GM18519 (cell line): ENCODE measurements around the gene PKNOX1.
"Not testable (repeated sequence)": the region's sequence is repeated elsewhere in the genome, so short reads cannot be mapped to it uniquely, and the experiment has no call there.

Experiments used
- ATAC-seq: cut with Tn5 transposase; IDR thresholded peaks from one replicate; pipeline ENCODE4 v1.9.1; 2021; ENCODE audit warnings: mild to moderate bottlenecking, moderate library complexity; ENCODE audit not compliant: unreplicated experiment, low FRiP score

Gene PKNOX1

DNA sequence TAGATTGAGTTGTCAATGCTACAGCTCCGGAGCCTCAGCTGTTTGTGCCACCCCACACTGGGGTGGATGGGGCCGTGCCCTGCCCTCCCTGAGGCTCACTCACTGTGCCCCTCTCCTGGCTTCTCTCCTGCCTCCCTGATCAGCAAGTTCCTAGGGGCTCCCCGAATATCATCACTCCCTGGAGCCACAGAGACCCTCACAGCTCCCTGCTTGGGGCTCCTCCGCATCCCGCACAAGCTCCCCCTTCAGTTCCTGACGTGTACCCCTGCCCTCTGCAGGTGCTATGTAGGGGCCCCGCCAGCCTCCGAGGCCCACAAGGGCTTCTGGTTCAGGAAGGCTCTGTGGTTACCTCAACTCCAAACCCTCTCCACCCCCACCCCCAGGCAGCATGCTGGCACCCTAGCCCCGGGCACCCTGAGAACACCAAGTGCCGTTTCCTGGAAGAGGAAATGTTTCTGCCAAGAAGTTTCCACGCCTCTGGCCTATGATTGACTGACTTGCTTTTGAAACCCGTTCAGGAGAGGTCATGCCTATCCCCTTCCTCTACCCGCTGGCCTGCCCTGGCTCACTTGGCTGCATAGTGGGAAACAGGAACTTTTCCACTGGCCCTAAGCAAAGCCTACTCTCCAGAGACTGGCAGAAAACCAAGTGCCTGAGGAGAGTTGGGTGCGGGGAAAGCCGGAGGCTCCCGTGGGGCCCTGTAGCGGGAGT, 71.0 kb downstream of the PKNOX1 start:
- not testable (repeated sequence) for ATAC-seq

DNA sequence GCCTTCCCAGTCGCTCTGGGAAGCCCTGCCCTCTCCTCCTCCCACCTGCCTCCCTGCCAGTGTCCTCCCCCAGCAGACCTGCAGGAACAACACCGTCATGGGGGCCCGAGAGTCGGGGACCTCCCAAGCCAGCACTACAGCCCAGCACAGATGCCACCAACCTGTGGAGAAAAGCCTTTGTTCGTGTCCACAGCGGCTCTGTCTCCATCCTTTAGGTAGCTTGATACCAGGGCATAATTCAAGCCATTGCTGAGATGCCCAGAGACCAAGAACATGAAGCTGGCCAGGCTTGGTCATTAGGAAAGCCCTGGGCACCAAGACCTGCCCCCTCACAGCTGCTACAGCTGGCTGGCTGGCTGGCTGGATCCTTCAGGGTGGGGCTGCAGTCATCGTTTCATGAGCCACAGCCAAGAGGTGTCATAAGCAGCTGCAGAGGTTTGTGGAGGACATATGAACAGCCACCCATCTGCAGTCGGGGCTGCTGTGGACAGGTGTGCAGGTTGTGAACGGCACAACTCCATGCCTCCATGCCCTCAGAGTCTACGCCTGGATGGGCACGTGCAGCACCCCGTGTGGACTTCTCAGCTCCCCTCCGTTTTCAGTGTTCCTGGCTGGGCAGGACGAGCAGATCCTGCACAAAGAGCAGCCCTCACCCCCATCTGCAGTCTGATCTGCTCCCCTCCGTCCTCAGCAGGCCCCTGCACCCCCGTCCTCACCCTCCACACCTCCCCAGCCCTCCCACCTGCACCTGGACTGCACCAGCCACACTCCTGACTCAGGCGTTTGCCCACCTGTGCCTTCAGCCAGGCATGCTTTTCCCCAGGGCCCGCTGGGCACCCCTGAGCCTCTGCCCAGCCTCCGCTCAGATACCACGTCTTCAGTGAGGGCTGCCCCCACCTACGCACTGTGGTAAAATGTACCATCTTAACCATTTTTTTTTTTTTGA, 71.8 kb downstream of the PKNOX1 start:
- ATAC-seq = not testable (repeated sequence)

DNA sequence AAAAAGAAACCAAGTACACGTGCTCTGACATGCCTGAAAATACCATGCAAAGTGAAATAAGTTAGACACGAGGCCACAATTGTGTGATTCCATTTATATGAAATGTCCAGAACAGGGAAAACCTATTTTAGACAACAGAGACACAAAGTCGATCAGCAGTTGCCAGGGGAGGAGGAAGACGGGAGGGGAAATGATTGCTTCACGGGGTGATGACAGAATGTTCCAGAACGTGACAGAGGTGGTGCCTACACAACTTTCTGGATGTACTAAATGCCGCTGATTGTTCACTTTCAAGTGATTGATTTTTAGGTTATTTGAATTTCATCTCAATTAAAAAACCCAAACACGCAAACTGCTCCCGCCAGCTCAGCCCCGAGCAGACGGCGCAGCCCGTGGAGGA, 78.8 kb downstream of the PKNOX1 start:
- not testable (repeated sequence) for ATAC-seq

- ATAC-seq = not testable (repeated sequence)
Measured at GRCh38 chr21:43062955-43063664, 88.7 kb downstream of the PKNOX1 start.

DNA sequence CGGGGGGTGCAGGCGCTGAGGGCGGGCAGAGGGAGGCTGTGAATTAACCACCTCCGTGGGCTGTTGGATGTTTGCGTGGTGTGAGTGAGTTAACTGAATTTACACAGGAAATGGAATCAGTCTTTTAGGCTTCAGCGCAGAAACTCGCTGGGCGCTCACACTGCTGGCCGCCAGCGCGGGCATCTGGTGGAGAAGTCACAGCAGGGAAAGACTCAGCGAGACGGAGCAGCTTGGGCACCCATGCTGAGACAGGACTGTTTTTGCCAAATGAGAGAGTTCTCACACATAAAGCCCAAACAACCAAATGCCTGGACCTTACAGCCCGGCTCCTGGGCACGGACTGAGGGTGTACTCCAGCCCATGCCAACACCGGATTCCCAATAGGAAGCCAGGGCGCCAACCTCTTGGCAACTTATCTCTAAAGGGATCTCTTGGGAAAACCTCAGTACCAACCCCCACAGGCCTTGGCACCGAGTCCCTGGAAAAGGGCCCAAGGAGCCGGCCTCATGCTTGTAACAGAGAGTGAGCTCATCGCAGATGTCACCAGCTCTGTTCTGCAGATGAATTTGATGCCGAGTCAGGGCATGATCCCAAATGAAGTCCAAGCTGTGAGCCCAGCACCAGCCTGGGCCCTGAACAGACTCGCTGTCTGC, 90.0 kb downstream of the PKNOX1 start:
- ATAC-seq = not testable (repeated sequence)

DNA sequence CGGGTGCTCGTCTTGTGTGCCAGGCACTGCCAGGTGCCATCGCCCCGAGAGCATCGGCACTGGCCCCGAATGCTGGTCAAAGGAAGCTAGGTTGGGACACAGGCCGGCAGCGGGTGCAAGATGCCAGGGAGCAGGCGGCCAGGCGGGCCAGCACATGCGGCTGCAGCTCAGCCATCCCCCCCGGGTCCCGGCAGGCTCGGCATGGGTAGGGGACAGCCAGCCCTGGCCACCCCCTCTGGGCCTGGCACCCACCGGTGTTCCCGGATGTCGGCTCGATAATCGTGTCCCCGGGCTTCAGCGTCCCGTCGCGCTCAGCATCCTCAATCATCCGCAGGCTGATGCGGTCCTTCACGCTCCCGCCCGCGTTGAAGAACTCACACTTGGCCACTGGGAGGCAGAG, 91.6 kb downstream of the PKNOX1 start:
- ATAC-seq = not testable (repeated sequence)

- not testable (repeated sequence) for ATAC-seq
Measured at GRCh38 chr21:43066690-43067089, 92.3 kb downstream of the PKNOX1 start.

GRCh38 chr21:43068065-43068464, 93.7 kb downstream of the PKNOX1 start:
- ATAC-seq = not testable (repeated sequence)

DNA sequence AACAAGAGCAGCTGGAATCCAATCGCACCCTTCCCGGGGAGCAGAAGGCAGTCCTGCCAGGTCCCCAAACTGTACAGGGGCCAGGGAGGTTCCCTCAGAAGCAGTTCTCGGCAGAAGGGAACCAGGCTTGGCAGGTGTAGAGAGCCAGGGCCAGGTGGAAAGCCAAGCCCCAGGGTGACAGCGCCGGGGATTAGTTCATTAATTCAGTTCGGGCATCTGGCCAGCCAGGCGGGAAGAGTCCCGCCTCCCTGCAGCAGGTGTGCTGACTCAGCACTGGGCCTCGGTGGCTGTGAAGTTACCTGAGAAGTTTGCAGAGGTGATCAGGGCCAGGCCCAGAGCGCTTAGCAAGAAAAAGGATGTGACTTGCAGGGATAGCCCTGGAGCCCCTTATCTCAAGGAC, 95.3 kb downstream of the PKNOX1 start:
- not testable (repeated sequence) for ATAC-seq

DNA sequence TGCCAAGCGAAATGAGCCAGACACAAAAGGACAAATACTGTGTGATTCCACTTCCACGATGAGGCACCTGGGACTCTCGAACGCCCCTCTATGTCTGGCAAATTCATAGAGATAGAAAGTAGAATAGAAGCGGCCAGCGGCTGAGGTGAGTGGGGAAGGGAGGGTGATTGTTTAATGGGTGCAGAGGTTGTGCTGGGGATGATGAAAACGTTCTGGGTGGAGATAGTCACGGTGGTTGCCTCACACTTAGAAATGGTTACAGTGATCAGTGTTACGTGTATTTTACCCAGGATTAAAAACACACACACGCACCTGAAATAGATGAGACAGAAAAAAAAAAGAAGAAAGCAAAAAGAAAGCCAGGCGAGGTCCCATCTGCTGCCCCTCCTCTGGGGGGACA, 98.4 kb downstream of the PKNOX1 start:
- not testable (repeated sequence) for ATAC-seq

GRCh38 chr21:43074401-43075169, 100.2 kb downstream of the PKNOX1 start:
- not testable (repeated sequence) for ATAC-seq

GRCh38 chr21:43075170-43076022, 101.0 kb downstream of the PKNOX1 start, which contains the start of gene CBS:
Gene CBS, minus strand, starts transcription at chr21:43075835. Its CDS starts 3,642 bp downstream, at chr21:43072193.
- ATAC-seq = not testable (repeated sequence)

DNA sequence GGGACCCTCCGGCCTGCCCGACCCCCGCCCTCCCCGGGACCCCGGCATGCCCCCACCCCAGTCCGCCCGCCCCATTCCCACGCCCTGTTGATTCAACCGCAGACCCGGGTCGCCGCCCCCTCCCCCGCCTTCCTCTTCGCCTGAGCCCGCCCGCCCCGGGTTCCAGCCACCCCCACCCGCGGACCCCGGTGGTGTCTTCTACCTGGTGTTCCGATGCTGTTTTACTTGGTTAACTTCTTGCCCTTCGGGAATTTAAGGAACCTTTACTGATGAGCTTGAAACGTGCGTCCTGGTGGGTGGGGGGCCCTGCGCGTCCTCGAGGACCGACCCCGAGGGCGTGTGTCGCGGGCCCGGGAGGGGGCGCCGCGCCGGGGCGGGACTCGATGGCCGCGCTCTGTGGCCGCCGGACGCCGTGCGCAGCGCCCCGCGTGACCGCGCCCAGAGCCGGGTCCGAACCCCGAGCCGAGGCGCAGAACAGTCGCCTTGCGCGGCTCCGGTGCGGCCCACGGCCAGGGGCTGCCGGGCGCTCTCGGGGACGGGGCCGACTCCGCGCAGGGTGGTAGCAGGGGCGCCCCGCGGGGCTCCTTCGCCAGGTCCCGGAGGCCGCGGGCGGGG, 101.8 kb downstream of the PKNOX1 start:
- ATAC-seq = not testable (repeated sequence)

DNA sequence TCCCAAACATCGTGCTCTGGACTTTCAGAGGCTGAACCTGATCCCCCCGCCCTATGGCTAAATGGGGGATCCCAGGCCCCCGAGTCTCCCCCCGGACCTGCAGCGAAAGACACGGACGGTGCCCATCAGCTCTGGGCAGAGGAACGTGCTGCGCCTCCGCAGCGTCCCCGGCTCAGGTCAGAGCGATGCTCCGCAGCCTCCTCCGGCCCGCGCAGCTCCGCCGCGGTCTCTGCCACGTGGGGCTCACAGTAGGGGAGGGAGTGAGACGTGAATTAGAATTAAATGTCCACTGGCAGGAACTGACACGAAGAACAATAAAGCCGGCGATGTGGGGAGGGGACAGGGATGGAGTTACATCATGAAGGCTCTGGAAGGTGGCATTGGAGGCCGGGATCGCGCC, 102.3 kb downstream of the PKNOX1 start:
- ATAC-seq = not testable (repeated sequence)

GRCh38 chr21:43082587-43083300, 108.4 kb downstream of the PKNOX1 start:
- ATAC-seq = not testable (repeated sequence)
